ENCODE measurements around the gene RBM12.

DNA sequence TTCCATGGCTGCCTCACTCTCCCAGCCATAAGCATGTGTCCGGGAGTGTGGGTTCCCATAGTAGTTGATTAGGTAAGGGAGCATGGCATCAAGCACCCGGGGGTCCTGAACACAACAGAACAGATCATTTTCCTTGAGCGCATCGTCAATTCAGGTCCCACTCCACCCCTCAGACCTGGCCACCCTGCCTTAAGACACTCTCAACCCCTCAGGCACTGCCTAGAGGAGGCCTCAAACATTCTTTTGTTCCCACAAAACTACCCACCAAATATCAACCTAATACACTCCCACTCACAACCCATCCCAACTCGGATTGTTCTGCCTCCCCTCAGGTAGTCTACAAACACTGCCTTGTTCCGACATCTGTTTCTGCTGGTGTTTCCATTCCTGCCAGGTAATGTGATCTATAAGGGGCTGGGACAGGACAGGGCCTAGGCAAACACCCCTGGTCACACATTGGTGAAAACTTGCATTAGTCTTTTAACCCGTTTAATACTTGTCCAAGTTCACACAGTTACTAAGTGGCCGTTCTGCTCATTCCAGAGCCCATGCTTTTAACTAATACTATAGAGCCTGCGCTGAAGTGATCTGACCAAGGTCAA, 33.1 kb upstream of the RBM12 start:
- TF ChIP-seq POLR2A (IDR thresholded peaks at IDR 0.05) (no peak), CTCF (IDR thresholded peaks at IDR 0.05) (no peak)

All from heart left ventricle (tissue), 13 donors.